Pons (tissue), 1 donor: ENCODE results near the gene STOM.

Source experiments
- DNase-seq: peaks from one replicate; pipeline ENCODE4 v3.0.0-alpha.2; 2016; ENCODE audit warnings: low spot score

The STOM gene

GRCh38 chr9:121348221-121348620 is 21.8 kb downstream of the STOM start:
- DNase-seq: no peak

GRCh38 chr9:121345070-121345469 is 25.0 kb downstream of the STOM start:
- no peak for DNase-seq

- DNase-seq: no peak
Observed at GRCh38 chr9:121344184-121344583, 25.9 kb downstream of the STOM start.

GRCh38 chr9:121340676-121341392 is 29.2 kb downstream of the STOM start:
- DNase-seq: no peak

GRCh38 chr9:121339437-121339836 is 30.6 kb downstream of the STOM start:
- DNase-seq: no peak

GRCh38 chr9:121336665-121337064 is 33.4 kb downstream of the STOM start:
- no peak for DNase-seq

- no peak for DNase-seq
Observed at GRCh38 chr9:121333950-121334773, 35.9 kb downstream of the STOM start.

GRCh38 chr9:121331992-121332685 is 37.9 kb downstream of the STOM start:
- DNase-seq: no peak

DNA sequence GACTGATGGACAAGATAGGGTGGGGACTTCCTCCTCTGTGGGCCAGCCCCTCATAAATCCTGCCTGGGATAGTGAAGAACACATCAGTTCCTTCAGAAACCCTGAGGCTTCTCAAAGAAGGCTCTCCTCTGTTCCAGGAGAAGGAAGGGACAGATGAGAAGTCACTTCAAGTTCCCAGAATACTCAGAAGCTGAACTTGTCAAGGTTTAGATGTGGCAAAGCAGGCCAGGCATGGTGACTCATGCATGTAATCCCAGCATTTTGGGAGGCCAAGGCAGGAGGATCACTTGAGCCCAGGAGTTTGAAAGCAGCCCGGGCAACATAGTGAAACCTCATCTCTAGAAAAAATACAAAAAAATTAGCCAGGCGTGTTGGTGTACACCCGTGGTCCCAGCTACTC is 38.5 kb downstream of the STOM start:
- no peak for DNase-seq

GRCh38 chr9:121328876-121329681 is 41.0 kb downstream of the STOM start:
- no peak for DNase-seq

DNA sequence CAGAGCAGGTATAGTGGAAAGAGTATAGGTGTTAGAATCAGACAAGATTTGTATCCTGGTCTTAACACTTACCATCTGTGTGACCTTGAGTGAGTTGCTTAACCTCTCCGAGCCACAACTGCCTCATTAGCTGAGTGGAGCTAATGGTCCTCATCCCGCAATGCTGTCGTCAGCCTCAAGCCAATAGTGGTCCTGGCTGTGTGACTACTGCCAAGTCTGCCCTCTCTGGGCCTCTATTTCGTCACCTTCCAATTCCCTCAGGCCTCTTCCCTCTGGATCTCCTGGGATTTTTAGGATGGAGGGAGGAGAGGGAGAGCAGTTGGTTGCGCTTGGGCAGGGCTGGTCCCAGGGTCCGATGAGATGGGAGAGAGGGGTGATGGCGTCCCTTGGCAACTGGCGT is 41.6 kb downstream of the STOM start:
- DNase-seq: no peak

DNA sequence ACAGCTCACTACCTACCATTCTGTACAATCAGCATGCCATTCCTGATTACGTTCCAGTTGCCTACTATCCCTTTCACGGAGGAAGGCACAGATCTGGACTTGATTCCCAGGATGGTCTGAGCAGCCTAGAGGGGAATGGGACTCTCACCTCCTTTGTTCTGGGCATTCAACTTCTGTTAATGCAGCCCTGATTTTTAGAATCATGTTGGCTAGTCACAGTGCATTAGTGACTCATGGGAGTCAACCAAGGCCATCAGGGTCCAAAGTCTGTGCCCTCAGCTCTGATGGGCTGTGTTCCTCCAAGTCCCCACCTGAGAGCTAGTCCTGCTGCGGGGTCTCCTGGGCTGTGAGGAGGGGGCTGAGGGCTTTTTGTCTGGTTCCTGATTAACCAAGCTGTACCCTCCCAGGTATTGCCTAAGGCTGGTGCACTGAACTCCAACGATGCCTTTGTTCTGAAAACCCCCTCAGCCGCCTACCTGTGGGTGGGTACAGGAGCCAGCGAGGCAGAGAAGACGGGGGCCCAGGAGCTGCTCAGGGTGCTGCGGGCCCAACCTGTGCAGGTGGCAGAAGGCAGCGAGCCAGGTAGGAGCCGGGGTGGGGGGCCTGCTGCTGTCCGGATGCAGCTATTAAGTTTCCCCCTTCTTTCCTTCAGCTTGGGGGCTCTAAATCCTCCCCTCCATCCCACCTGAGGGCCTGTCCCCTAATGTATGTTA is 43.0 kb downstream of the STOM start:
- no peak for DNase-seq

- peak; percentile 60 for DNase-seq
Observed at GRCh38 chr9:121326130-121326838, 43.8 kb downstream of the STOM start.

GRCh38 chr9:121325387-121325786 is 44.7 kb downstream of the STOM start:
- no peak for DNase-seq

- DNase-seq: no peak
Observed at GRCh38 chr9:121324755-121325154, 45.3 kb downstream of the STOM start.

GRCh38 chr9:121324316-121324715 is 45.7 kb downstream of the STOM start:
- no peak for DNase-seq

DNA sequence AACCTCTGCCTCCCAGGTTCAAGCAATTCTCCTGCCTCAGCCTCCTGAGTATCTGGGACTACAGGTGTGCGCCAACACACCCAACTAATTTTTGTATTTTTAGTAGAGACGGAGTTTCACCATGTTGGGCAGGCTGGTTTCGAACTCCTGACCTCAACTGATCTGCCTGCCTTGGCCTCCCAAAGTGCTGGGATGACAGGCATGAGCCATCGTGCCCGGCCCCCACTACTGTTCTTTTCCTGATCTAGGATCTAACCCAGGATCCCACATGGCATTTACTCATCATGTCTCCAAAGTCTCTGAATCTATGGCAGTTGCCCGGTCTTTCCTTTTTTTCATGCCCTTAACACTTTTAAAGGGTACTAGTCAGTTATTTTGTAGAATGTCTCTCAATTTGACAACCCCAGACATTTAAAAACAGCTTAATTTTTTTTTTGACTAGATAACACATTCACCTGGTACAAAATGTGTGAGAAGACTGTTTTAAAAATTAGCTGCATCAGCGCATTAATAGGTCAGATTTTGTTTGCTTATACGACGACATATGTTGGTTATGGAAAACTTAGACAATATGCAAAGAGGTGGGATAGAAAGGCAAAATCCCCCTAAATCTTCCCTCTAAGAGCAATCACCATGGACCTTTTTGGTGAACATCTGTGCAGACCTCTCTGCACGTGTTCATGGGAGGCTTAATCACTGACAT is 46.5 kb downstream of the STOM start:
- DNase-seq: no peak

- DNase-seq: no peak
Observed at GRCh38 chr9:121322737-121323448, 47.2 kb downstream of the STOM start.

- no peak for DNase-seq
Observed at GRCh38 chr9:121322037-121322736, 47.9 kb downstream of the STOM start.
